Adrenal gland (tissue), 5 donors: ENCODE measurements around the gene AK6.

Experiments
- POLR2A ChIP-seq, 2 donors: fragments of 450-650 bp; IDR thresholded peaks; one replicate each; pipeline ENCODE4 v1.6.1; 2017; ENCODE audit warnings: antibody characterized with exemption in 2 of 2, mild to moderate bottlenecking in 2 of 2, moderate library complexity in 1 of 2
- TF ChIP-seq, protein P1 (sequence below), 6 experiments: fragments of 450-650 bp in 4 of 6; fragments of 200-600 bp in 2 of 6; sonication (generic) in 1 of 6; IDR thresholded peaks; 1 replicate in 5 of 6; 2 replicates in 1 of 6; pipeline versions ENCODE4 v1.5.1 to v1.8.0; 2016 to 2021; ENCODE audit warnings: antibody characterized with exemption in 6 of 6, mild to moderate bottlenecking in 2 of 6, moderate library complexity in 1 of 6
- donor health status: DM: no; HTN: no; CAD: no.

DNA sequence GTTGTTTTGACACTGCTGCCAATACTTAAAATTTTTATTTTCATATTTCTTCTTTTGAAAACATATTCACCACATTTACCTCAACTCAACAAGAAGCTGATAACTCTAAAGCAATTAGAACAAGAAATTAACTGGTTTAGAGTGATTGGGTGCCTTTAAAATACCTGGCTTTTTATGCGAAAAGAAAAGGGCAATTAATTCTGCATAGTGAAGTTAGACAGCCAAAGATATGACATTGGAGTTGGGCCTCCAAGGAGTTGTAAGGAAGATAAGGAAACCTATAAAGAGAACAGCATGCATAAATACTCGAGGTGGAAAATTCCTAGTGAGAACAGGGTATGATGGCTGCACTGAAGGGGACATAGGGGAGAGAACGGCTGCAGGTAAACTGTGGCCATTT is 9.6 kb downstream of the AK6 start:
- TF ChIP-seq, protein P1, sequence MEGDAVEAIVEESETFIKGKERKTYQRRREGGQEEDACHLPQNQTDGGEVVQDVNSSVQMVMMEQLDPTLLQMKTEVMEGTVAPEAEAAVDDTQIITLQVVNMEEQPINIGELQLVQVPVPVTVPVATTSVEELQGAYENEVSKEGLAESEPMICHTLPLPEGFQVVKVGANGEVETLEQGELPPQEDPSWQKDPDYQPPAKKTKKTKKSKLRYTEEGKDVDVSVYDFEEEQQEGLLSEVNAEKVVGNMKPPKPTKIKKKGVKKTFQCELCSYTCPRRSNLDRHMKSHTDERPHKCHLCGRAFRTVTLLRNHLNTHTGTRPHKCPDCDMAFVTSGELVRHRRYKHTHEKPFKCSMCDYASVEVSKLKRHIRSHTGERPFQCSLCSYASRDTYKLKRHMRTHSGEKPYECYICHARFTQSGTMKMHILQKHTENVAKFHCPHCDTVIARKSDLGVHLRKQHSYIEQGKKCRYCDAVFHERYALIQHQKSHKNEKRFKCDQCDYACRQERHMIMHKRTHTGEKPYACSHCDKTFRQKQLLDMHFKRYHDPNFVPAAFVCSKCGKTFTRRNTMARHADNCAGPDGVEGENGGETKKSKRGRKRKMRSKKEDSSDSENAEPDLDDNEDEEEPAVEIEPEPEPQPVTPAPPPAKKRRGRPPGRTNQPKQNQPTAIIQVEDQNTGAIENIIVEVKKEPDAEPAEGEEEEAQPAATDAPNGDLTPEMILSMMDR (IDR thresholded peaks at IDR 0.05) = no peak
- no peak for TF ChIP-seq POLR2A (IDR thresholded peaks at IDR 0.05)
